Measurements from ENCODE around the gene TIMM50. TPM values are rescaled to one million over a fixed set of nuclear protein-coding genes. Genes with fewer than 3 reads are reported as not detected.

The TIMM50 gene
- total and polyA plus RNA-seq, 12 donors, result 67.3 to 160 (median 79.9) TPM

DNA sequence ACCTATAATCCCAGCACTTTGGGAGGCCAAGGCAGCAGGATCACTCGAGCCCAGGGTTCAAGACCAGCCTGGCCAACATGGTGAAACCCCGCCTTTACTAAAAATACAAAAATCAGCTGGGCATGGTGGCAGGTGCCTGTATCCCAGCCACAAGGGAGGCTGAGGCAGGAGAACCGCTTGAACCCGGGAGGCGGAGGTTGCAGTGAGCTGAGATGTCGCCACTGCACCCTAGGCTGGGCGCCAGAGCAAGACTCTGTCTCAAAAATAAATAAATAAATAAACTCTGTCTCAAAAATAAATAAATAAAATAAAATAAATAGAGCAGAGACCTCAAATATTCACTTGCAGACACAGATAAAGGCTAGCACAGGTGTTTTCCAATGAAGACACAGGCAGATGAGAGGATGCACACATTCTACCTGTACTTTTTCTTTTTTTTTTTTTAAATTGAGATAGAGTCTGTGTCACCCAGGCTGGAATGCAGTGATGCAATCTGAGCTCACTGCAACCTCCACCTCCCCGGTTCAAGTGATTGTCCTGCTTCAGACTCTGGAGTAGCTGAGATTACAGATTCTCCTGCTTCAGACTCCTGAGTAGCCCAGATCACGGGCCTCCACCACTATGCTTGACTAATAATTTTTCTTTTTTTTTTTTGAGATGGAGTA, 42.2 kb upstream of the TIMM50 start:
- intact Hi-C loops (cut with DNase I), result no loop called here

DNA sequence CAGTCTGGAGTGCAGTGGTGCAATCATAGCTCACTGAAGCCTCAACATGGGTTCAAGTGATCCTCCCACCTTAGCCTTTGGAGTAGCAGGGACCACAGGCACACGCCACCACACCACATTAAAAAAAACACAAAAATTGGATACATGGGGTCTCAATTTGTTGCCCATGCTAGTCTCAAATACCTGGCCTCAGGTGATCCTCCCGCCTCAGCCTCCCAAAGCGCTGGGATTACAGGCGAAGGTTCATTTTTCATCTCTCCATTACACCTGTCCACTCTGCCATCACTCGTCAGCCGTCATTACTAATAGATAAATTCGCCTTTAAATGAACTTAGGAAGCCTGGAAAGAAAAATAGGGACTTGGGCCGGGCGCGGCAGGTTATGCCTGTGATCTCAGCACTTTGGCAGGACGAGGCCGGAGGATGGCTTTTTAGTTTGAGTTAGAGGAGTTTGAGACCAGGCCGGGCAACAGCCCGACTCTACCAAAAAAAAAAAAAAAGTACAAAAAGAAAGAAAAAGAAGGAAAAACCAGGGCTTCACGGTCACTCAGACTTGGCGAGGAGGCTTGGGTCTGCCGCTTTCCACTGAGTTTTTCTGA, 35.9 kb upstream of the TIMM50 start:
- Histone ChIP-seq H3K36me3 (peaks cover 0 to 28% (median 3%) of the 10 kb centered on the region in 9 donors), H3K4me3 (peak overlapping the region; percentile 72 to 97 (median 84)), H3K9me3 (no peaks in the 10 kb centered on the region), H3K4me1 (peaks cover 6 to 47% (median 35%) of the 10 kb centered on the region in 9 donors), H3K27ac (peak overlapping the region; percentile 70 to 97 (median 93)), H3K27me3 (no peaks in the 10 kb centered on the region)
- TF ChIP-seq, protein P1, sequence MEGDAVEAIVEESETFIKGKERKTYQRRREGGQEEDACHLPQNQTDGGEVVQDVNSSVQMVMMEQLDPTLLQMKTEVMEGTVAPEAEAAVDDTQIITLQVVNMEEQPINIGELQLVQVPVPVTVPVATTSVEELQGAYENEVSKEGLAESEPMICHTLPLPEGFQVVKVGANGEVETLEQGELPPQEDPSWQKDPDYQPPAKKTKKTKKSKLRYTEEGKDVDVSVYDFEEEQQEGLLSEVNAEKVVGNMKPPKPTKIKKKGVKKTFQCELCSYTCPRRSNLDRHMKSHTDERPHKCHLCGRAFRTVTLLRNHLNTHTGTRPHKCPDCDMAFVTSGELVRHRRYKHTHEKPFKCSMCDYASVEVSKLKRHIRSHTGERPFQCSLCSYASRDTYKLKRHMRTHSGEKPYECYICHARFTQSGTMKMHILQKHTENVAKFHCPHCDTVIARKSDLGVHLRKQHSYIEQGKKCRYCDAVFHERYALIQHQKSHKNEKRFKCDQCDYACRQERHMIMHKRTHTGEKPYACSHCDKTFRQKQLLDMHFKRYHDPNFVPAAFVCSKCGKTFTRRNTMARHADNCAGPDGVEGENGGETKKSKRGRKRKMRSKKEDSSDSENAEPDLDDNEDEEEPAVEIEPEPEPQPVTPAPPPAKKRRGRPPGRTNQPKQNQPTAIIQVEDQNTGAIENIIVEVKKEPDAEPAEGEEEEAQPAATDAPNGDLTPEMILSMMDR (IDR thresholded peaks at IDR 0.05), result no peak
- intact Hi-C loops (cut with DNase I), result loop anchor here in 3 of 10 donors (2.0 to 10.0 kb wide), 6 partner anchors 32 to 228 kb away; partner anchors contain the start of genes EID2B (in 2 of the 3), MED29 (in 1 of the 3), PAF1 (in 1 of the 3) and PLEKHG2 (in 1 of the 3)
- WGBS, 2 donors, result 5 to 6% methylated on average over 16 to 17 of the region's 17 CpGs
- ATAC-seq, result peak in 5 of 8 donors; percentile 2 to 40 (median 27)
- no peak for DNase-seq

More for the DNA sequence above, 42.2 kb upstream of the TIMM50 start:
- 81% methylated on average over 9 of the region's 9 CpGs for WGBS, 2 donors
- TF ChIP-seq, protein P1 (IDR thresholded peaks at IDR 0.05), result no peak
- H3K27ac ChIP-seq, result no peak overlapping the region
- no peak overlapping the region for H3K4me3 ChIP-seq
- no peak for ATAC-seq
- no peaks in the 10 kb centered on the region for H3K9me3 ChIP-seq
- no peak for DNase-seq
- peaks cover 0 to 17% (median 10%) of the 10 kb centered on the region in 9 donors for H3K36me3 ChIP-seq
- H3K4me1 ChIP-seq, result peaks cover 10 to 38% (median 27%) of the 10 kb centered on the region in 9 donors
- H3K27me3 ChIP-seq, result peaks cover 0 to 6% (median 0%) of the 10 kb centered on the region in 7 donors

DNA sequence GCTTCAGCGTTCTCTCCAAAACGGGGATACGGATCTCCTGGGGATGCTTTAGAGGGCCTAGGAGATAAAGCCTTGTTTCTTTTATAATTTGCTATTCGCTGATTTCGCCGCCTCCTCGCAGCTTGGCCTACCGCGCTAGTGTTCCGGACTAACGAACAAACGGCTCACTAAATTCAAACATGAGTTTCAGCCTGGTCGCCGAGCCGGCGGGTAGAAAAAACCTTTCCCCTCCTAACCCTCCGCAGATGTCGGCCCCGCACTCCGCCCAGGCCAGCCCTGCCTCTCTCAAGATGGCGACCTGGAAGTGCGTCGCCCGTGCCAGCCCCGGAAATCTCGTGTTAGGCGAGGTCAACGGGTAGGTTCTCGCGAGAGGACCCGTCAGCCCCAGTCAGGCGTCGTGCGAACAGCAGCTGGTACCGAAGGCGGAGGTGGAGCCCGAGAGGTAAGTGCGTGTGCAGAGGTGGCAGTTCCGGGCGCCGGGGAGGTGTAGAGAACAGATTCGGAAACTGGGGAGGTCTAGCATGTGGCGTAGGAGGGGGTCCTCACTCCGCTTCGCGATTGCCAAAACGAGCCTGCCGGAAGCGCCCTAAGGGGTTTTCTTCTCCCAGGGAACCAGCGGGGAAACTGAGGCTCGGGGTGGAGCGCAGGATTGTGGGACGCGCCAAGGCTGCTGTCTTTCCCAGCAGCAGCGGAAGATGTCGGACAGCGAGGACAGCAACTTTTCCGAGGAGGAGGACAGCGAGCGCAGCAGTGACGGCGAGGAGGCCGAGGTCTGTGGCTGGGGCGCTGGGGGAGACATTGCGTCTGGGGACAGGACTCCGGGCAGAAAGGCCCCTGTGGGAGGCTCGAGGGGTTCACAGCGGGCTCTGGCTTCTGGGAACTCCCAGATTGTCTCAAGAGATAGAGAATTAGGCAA, 35.2 kb upstream of the TIMM50 start, which contains the start of gene SUPT5H:
Gene SUPT5H (plus strand): TSS at position 387 of the 916 bp plus-strand sequence. CDS start 309 bp downstream, at position 696.
- ATAC-seq (peak; percentile 98 to 99 (median 99)), DNase-seq (peak; percentile 96 to 98)
- TF ChIP-seq, protein P1 (IDR thresholded peaks at IDR 0.05), result no peak
- H3K9me3 ChIP-seq, result no peaks in the 10 kb centered on the region
- peaks cover 6 to 48% (median 35%) of the 10 kb centered on the region in 9 donors for H3K4me1 ChIP-seq
- intact Hi-C loops (cut with DNase I), result loop anchor here in 3 of 10 donors (2.0 to 10.0 kb wide), 5 partner anchors 33 to 103 kb away; partner anchors contain the start of genes EID2B (in 2 of the 3), MED29 (in 1 of the 3), PAF1 (in 1 of the 3) and PLEKHG2 (in 1 of the 3)
- peaks cover 0 to 30% (median 3%) of the 10 kb centered on the region in 9 donors for H3K36me3 ChIP-seq
- H3K4me3 ChIP-seq, result peak within 1 kb of the TSS; percentile 72 to 97 (median 84)
- H3K27me3 ChIP-seq, result no peaks in the 10 kb centered on the region
- peak within 1 kb of the TSS; percentile 70 to 97 (median 93) for H3K27ac ChIP-seq
- 0% methylated on average over 68 of the region's 68 CpGs for WGBS, 2 donors

Measured in heart right ventricle (tissue), 16 donors.